Stimulated activated CD4-positive, alpha-beta T cell treated with anti-CD3 and anti-CD28 coated beads, TNF-alpha, amount 100 ng/mL, for 4 hours (primary cell): ENCODE measurements around the gene LRBA.
A peak's percentile ranks its signal among the peaks of the same experiment; 100 is the strongest.

Experiments
- DNase-seq, 3 experiments: peaks; one replicate each; pipeline ENCODE4 v3.0.0-alpha.2; 2020; ENCODE audit warnings: low read depth in 3 of 3

The LRBA gene

GRCh38 chr4:150875367-150875766 lies 139.7 kb downstream of the LRBA start:
- no peak for DNase-seq

GRCh38 chr4:150874338-150875226 lies 140.5 kb downstream of the LRBA start:
- no peak for DNase-seq

GRCh38 chr4:150867148-150867547 lies 147.9 kb downstream of the LRBA start:
- DNase-seq: peak in 1 of 3 experiments; percentile 1

GRCh38 chr4:150863456-150863855 lies 151.6 kb downstream of the LRBA start:
- DNase-seq: no peak

GRCh38 chr4:150862829-150863228 lies 152.3 kb downstream of the LRBA start:
- no peak for DNase-seq

- DNase-seq: no peak
These were observed 155.6 kb downstream of the LRBA start for GRCh38 chr4:150859453-150859852.

- no peak for DNase-seq
These were observed 159.0 kb downstream of the LRBA start for GRCh38 chr4:150855981-150856510.

GRCh38 chr4:150854600-150854999 lies 160.5 kb downstream of the LRBA start:
- no peak for DNase-seq

- no peak for DNase-seq
These were observed 161.2 kb downstream of the LRBA start for GRCh38 chr4:150853882-150854281.

GRCh38 chr4:150852216-150852615 lies 162.9 kb downstream of the LRBA start:
- DNase-seq: no peak

- DNase-seq: no peak
These were observed 166.1 kb downstream of the LRBA start for GRCh38 chr4:150849016-150849415.

GRCh38 chr4:150828159-150828558 lies 186.9 kb downstream of the LRBA start:
- peak in 2 of 3 experiments; percentile 2 to 4 for DNase-seq

- no peak for DNase-seq
These were observed 187.9 kb downstream of the LRBA start for GRCh38 chr4:150827226-150827625.

GRCh38 chr4:150826306-150826705 lies 188.8 kb downstream of the LRBA start:
- no peak for DNase-seq

GRCh38 chr4:150822407-150822806 lies 192.7 kb downstream of the LRBA start:
- DNase-seq: no peak

GRCh38 chr4:150821641-150822040 lies 193.4 kb downstream of the LRBA start:
- no peak for DNase-seq

GRCh38 chr4:150820409-150820808 lies 194.7 kb downstream of the LRBA start:
- DNase-seq: no peak

- DNase-seq: no peak
These were observed 196.4 kb downstream of the LRBA start for GRCh38 chr4:150818661-150819060.

- DNase-seq: no peak
These were observed 197.1 kb downstream of the LRBA start for GRCh38 chr4:150817804-150818528.

- DNase-seq: no peak
These were observed 198.1 kb downstream of the LRBA start for GRCh38 chr4:150817017-150817416.

- no peak for DNase-seq
These were observed 198.6 kb downstream of the LRBA start for GRCh38 chr4:150816491-150816890.

- no peak for DNase-seq
These were observed 200.2 kb downstream of the LRBA start for GRCh38 chr4:150814873-150815272.
